ENCODE results near the gene GRID2.

DNA sequence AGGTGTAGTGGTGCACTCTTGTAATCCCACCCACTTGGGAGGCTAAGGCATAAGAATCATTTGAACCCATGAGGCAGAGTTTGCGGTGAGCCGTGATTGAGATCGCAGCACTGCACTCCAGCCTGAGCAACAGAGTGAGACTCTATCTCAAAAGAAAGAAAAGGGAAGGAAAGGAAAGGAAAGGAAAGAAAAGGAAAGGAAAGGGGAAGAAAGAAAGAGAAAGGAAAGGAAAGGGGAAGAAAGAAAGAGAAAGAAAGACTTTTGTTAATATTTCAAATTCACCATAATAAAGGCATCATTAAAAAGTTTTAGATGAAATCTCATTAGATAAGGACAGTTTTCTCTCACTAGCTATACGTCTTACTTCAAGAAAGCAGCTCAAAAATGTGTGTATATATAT is 864.3 kb downstream of the GRID2 start:
- TF ChIP-seq, protein P1, sequence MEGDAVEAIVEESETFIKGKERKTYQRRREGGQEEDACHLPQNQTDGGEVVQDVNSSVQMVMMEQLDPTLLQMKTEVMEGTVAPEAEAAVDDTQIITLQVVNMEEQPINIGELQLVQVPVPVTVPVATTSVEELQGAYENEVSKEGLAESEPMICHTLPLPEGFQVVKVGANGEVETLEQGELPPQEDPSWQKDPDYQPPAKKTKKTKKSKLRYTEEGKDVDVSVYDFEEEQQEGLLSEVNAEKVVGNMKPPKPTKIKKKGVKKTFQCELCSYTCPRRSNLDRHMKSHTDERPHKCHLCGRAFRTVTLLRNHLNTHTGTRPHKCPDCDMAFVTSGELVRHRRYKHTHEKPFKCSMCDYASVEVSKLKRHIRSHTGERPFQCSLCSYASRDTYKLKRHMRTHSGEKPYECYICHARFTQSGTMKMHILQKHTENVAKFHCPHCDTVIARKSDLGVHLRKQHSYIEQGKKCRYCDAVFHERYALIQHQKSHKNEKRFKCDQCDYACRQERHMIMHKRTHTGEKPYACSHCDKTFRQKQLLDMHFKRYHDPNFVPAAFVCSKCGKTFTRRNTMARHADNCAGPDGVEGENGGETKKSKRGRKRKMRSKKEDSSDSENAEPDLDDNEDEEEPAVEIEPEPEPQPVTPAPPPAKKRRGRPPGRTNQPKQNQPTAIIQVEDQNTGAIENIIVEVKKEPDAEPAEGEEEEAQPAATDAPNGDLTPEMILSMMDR (IDR thresholded peaks at IDR 0.05), result no peak
- TF ChIP-seq POLR2A (IDR thresholded peaks at IDR 0.05), result no peak
